DMS 273 treated with DMSO at 0.1 percent for 48 hours (cell line): ENCODE results near the gene CCDC192.

Experiments
- DNase-seq: peaks from one replicate; lab custom pipeline; 2025; lab: John Stamatoyannopoulos, UW

The CCDC192 gene

GRCh38 chr5:127958421-127959011, 255.3 kb downstream of the CCDC192 start:
- no peak for DNase-seq

DNA sequence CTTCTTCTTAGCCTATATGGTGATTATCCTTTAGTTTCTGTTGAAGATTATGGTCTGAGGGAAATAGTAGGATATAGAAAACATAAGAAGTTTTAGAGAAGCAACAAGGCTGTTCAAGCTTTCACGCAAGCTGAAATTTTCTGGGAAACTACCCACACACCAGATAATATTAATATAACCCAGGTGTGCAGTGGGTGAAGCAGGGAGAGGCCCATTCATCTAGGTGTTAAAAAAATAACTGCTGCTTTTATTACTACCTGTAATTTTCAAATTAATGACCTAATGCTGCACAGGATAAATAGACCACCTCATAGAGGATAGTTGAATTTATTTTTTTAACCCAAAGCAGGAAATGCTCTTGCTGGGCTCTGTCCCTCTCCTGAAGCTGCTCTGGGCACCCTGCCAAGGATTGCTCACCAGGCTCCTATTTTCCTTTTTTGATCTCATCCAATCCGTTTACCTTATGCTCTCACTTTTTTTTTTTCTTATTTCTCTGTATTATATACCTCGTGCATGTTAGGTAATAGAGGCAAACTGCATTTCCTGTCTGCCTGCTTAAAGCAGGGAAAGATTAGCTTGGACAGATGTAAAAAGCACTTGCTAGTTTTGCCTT, 256.1 kb downstream of the CCDC192 start:
- DNase-seq: peak; percentile 62

GRCh38 chr5:127960270-127960691, 257.1 kb downstream of the CCDC192 start:
- DNase-seq: no peak

GRCh38 chr5:127961006-127961762, 258.0 kb downstream of the CCDC192 start:
- no peak for DNase-seq

GRCh38 chr5:127961763-127962145, 258.6 kb downstream of the CCDC192 start:
- DNase-seq: no peak

DNA sequence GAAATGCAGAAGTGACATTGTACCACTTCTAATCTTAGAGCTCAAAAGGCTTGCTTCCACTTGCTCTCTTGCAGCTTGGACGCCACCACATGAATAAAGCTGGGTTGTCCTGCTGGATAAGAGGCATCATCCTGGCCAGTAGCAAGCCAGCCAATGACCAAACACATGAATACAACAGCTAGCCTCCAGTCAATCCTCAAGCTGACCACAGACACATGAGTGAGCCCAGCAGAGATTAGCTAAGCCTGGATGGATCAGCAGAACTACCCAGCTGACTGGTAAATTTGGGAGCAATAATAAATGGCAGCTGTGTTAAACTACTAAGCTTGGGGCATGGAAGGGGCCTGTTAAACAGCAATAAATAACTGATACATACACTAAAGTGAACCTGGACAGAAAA, 259.3 kb downstream of the CCDC192 start:
- no peak for DNase-seq

- DNase-seq: no peak
Observed at GRCh38 chr5:127963233-127963632, 260.0 kb downstream of the CCDC192 start.

DNA sequence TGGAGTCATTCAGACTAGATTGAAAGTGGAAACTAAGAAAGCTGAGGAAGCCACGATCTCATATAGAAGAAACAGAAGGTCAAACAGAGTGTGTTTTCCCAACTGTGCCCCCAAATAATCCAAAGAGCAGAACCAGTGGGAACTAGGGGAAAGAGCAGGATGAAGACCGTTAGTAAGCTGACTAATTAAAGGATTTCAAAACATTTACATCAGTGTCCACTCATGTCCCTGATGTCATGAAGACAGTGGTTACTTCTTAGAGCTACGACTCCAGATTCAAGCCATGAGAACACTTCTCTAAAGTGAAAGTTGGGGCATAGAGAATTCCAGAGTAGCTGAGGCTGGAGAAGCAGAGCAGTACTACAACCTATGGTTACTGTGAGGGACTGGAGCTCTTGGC, 260.7 kb downstream of the CCDC192 start:
- no peak for DNase-seq

GRCh38 chr5:127967323-127967982, 264.3 kb downstream of the CCDC192 start:
- no peak for DNase-seq

DNA sequence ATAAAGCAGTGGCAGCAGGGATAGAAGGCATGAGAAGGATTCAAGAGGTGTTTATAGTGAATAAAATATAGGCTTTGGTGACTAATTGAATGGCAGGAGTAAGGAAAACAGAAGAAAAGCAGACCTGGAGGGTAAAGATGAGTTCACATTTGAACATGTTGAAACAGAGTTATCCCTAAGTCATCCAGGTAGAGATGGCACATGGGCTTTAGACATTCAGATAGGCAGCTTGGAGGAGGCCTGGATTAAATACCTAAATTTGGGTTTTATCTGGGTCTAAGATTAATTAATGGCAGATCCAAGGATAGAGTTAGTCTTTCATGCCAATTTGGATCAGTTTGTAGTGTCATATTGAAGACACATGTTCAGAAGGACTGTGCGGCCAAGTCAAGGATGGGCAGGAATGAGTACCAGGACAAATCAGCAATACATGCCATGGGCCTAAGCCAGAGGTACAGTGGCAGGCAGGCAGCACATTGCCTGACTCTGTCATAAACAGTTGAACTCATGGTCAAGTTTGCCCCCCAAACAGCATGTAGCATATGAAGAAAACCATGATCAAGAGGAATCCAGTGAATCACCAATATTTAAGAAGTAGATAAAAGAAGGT, 264.9 kb downstream of the CCDC192 start:
- no peak for DNase-seq

DNA sequence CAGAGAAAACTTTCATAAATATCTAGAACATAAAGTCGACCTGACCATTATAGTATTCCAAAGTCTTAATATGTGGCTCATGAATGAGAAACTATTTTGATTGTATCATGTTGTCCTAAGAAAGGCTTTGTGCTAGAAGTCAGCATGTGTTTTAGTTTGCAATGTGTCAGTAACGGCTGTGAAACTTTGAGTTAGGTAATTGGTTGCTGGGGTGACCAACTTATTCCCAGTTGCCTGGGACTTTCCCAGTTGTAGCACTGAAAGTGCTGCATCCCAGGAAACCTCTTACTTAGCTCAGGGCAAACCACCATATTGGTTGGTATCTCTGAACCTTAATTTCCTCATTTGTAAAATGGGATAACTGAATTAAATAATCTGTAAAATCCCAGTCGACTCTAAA, 265.8 kb downstream of the CCDC192 start:
- no peak for DNase-seq

- no peak for DNase-seq
Observed at GRCh38 chr5:127969651-127970050, 266.5 kb downstream of the CCDC192 start.

GRCh38 chr5:127970081-127970480, 266.9 kb downstream of the CCDC192 start:
- no peak for DNase-seq

- DNase-seq: no peak
Observed at GRCh38 chr5:127970854-127971425, 267.7 kb downstream of the CCDC192 start.

DNA sequence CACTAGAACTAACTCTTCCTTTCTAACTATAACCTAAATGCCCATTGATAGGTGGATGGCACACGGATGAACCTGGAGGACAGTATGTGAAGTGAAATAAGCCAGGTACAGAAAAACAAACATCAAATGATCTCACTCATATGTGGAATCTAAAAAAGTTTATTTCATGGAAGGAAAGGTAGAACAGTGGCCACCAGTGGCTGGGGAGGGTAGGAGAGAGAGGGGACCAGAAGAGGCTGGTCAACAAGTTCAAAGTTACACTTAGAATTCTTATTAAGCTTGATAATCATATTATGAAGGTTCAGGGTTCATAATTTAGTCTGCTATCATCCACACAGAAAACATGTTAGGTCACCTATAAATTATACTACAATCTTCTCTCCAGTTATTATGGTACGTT, 272.8 kb downstream of the CCDC192 start:
- no peak for DNase-seq

DNA sequence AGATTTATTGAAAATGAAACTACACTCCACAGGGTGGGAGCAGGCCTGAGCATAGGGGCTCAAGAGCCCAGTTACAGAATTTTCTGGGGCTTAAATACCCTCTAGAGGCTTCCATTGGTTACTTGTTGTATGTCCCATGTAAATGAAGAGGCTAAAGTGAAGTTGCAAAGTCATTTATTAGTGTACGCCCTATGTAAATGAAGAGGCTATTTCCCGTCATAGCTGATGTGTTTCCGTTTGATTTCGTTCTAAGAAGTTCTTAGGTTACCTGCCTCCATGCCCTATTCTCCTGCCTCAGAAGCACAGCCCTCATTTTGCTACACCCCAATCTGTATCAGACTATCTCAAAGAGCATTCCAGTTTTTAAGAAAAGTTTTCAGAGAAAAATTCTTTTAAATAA, 273.3 kb downstream of the CCDC192 start:
- DNase-seq: no peak

DNA sequence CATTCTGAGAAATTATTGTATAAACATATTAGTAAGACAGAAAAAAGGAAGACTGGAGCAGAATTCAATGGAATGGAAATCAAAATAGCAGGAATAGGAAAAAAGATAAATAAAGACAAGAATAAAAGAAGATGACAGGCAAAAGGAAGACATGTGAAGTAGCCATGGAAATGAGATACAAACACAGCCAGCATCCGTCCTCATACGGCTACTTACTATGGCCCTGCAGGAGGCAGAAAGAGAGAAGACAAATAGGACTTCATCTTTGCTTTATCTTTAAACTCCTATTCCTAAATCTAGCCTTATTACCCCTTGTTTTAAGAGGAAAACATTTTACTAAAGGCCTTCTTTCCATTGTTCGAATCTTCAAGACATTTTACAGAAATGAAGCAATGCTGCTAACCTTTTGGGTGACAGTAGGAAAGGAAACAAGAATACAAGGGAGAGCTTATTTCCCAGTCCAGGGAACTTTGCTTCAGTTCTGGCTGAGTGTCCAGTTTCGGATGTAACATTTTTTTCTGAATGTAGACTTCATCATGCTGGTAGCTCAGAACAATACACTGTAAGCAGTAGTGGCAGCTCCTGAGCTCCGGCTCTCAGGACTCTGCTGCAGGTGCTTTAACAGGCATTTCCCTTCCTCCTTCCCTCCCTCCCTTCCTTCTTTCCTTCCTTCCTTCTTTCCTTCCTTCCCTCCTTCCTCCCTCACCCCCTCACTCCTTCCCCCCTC, 274.0 kb downstream of the CCDC192 start:
- DNase-seq: no peak

- no peak for DNase-seq
Observed at GRCh38 chr5:127978738-127979300, 275.6 kb downstream of the CCDC192 start.

- no peak for DNase-seq
Observed at GRCh38 chr5:127979475-127979874, 276.3 kb downstream of the CCDC192 start.

GRCh38 chr5:127980843-127981242, 277.7 kb downstream of the CCDC192 start:
- no peak for DNase-seq

DNA sequence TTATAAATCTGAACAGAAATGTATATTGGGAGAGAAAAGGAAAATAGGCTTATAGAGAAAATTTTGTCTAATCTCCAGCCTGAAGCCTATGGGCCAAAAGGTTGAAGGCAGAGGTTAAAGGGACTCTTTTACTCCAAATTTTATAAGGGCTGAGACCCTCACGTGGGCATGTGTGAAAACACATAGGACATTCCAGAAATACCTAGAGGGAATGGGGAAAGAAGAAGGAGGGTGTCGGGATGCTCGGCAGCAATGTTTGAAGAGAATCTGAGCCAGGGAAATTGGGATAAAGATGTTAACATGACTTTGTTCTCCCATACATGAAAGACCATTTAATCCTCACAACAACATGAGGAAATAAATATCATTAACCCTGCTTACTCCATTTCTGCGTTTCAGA, 278.3 kb downstream of the CCDC192 start:
- no peak for DNase-seq
